HL-60/S4 treated with phorbol 12-myristate 13-acetate at 8.2 ng/mL for 4 days and 3 days (cell line): ENCODE data around the gene RASGRP3.

Source experiments
- in situ Hi-C: fragments of 300-500 bp; cut with MboI; formaldehyde crosslinking; loops from 2 replicates; pipeline ENCODE4 v1.15.0; 2022; ENCODE audit warnings: low sequenced_read_pairs

RASGRP3 gene

GRCh38 chr2:33521791-33522281 is 45.4 kb downstream of the RASGRP3 start:
- in situ Hi-C loops, result no loop called here

GRCh38 chr2:33522576-33522975 is 46.1 kb downstream of the RASGRP3 start:
- in situ Hi-C loops, result no loop called here

DNA sequence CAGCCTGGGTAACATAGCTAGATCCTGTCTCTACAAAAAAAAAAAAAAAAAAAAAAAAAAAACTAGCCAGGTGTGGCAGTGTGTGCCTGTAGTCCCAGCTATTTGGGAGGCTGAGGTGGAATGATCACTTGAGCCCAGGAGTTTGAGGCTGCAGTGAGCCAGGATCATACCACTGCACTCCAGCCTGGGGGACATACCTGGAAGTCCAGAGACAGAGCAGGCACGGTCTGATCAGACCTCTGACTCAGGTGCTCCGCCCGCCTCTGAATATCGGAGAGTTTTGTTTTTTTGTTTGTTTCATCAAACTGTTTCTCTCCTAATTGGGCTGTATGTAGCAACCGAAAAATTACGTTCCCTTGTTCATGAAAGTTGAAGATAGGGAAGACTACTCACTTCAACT is 49.2 kb downstream of the RASGRP3 start:
- in situ Hi-C loops, result no loop called here

GRCh38 chr2:33526132-33526531 is 49.7 kb downstream of the RASGRP3 start:
- in situ Hi-C loops, result no loop called here

DNA sequence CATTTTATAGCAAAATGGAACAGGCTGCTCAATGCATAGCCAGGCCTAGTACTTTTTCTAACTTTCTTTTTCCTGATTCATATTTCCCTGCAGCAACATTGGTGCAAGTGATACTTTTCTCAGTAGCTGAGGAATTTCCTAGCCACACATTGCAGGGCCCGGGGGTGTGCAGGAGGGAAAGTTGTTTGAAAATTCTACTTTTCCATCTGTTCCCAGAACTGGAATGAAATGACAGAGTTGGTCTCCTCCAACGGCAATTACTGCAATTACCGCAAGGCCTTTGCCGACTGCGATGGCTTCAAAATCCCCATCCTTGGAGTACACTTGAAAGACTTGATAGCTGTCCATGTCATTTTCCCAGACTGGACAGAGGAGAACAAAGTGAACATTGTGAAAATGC is 50.5 kb downstream of the RASGRP3 start:
- in situ Hi-C loops, result no loop called here

DNA sequence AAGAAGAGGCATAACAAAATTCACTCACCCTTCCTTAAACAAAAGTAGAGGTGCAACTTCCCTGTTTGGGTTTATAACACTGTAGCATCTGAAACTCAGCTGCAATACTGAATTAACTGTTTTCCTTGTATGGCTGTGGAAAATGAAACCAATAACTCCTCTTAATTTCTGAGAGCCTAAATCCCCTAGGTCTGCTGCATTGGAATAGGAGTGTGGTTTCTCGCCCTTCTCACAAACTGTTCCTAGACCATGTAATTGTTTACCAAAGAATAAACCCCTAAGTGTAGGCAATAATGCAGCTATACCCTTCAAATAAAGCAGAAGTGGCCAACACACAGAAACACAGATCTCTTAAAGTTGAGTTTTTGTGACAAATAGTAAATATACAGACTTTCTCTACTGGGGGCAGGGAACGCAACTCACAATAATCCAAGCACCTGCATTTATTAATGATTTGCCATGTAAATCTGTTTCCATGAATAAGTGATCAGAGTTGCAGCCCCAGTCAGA is 52.0 kb downstream of the RASGRP3 start:
- in situ Hi-C loops, result no loop called here

DNA sequence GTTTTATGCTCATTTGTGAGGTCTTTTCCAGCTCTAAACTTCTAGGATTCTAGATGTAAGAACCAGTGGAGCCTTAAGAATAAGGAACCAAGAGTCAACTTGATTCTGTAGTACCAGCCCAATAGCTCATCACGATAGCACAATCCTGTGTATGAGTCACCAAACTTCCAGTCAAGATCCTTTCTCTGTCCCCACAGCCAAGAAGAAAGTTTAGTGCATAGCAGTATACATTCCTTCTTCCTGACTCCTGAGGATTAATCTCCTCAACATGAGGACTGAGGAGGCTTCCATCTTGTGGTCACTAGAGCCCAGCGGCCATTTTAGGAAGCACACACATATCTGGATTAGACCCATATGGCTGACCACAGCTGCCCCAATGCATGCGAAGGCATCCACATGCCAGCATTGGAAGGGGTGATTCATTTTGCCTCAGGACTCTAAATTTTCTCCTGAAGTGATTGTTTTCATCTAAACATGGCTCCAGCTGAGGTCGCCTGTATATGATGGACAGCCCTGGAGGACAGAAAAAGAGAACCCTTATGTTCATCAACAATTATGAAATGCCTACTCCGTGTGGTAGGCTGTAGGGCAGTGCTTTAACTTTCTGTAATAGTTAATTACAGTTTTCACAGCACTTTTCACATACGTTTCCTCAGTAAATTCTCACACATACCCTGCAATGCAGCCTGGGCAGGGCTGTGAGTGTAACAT is 53.5 kb downstream of the RASGRP3 start:
- in situ Hi-C loops, result no loop called here

DNA sequence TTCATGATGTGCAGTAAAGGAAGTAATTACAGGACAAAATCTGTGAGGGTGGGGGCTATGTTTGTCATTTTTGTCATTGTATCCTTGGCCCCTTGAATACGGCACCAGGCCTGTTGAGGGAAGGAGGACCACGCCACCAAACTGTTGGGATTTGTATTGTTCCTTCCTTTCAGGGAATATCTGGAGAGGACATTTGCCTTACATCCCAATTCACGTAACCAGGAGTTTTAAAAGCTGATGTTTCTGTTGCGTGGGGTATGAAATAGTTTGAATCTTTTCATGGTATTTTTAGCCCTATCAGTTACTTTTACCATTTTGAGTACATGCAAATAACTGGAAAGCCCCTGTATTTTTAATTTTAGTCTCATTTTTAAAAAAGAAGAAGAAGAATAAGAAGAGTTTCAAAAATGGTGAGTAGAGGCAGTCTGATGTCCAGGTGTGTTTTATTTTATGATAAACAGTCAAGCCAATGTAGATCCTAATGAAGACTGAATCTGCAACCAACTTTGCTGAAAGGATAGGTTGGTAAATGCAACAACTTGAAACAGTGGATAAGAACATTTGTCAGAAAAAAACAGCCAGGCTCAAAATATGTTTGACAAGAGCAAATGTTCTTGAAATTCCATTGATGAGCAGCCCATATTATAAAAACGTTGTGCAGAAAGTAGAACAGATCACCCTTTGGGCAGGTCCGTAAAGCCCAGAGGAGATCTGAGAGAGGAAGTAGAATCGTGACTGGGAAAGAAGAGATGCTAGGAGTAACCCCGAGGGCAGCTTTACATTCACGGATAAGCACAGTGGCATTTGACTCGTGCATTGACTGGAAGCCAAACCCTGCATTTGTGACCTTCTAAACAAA is 54.5 kb downstream of the RASGRP3 start:
- in situ Hi-C loops, result no loop called here

GRCh38 chr2:33531549-33532059 is 55.2 kb downstream of the RASGRP3 start:
- in situ Hi-C loops, result no loop called here

DNA sequence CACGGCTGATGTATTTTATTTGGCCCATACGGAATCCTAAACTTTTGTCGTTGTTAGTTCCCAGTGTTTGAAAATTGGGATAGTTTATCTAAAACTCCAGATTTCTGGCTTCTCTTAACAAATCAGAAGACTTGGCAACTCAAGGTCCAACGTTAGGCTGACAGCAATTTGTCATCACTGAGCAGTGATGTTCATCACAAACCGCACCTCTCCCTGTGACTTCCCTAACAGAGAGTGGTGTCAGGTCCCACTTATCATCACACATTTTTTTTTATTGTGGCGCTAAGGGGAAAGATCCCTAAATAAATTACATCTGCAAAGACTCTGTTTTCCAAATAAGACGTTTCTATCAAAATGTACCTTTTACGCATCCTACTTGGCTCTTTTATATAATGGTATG is 55.7 kb downstream of the RASGRP3 start:
- in situ Hi-C loops, result no loop called here

DNA sequence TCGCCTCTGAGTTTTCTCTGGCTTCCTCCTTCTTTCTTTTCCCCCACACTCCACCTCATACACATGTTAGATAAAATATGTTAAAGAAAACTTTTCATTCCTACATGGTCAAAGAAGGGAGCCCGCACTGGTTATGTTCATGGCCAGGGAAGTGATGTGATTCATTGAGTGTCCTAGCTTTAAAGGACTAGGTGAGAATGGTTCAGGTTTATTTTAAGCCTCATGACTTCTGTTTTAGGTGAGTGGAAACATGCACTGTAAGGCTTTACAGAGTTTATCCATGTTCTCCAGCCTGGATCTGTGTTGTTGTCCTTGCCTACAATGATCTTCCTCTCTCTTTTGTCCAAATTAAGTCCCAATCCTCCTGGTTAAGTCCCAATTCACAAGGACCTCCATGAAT is 56.5 kb downstream of the RASGRP3 start:
- in situ Hi-C loops, result no loop called here

DNA sequence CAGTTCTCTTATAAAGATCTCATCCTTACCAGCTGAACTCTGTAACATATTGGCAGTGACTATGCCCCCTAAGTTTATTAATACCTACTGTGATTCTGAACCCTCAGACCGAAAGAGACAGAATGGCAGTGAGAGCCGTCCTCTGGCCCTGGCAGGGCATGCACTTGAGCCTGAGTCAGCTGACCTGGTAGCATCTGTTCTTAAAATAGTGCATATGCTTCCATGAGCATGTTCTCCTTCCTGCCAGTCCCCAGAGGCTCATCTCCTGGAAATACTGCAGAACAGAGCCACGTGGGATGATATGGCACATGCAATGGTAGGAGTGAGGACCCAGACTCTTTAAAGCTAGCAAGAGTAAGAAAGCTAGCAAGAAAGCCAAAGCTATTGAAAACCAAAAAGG is 59.0 kb downstream of the RASGRP3 start:
- in situ Hi-C loops, result no loop called here

GRCh38 chr2:33541243-33541642 is 64.8 kb downstream of the RASGRP3 start:
- in situ Hi-C loops, result no loop called here

- in situ Hi-C loops, result no loop called here
These were observed 73.8 kb downstream of the RASGRP3 start for GRCh38 chr2:33550206-33550605.

- in situ Hi-C loops, result no loop called here
These were observed 76.5 kb downstream of the RASGRP3 start for GRCh38 chr2:33552758-33553461.

DNA sequence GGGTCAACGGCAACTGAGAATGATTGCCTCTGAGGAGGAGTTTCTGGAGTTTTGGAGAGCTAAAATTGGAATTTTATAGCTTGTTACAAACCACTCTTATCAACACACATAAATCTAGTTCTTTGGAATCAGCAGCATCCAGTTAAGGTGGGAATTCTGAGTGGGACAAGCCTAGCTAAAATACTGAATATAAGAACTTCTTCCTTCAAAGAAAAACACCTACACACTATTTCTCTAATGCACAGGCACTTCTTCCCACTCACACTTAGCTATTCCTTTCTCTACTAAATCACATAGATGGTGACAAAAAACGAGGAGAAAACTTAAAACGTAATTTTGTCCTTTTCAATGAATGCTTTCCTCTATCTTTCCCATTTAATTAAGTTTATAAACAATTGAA is 79.2 kb downstream of the RASGRP3 start:
- in situ Hi-C loops, result no loop called here

DNA sequence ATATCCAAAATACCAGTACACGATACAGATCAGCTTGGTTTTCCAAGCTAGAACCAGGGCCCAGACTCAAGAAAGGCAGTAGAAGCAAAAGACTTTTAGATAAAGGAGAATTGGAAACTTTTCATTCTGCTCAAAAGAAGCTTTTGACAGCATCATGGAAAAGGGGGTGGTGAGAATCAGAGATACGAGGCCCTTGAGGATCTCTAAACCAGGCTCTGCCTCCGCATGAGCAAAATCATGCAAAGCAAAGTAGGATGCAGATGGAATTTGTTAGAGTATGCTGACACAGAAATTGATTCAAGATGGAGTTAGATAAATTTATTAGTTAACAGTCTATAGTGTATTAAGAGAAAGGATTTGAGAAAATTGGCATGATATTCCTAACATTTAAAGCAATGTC is 82.9 kb downstream of the RASGRP3 start:
- in situ Hi-C loops, result no loop called here

GRCh38 chr2:33560017-33560416 is 83.6 kb downstream of the RASGRP3 start:
- in situ Hi-C loops, result no loop called here

DNA sequence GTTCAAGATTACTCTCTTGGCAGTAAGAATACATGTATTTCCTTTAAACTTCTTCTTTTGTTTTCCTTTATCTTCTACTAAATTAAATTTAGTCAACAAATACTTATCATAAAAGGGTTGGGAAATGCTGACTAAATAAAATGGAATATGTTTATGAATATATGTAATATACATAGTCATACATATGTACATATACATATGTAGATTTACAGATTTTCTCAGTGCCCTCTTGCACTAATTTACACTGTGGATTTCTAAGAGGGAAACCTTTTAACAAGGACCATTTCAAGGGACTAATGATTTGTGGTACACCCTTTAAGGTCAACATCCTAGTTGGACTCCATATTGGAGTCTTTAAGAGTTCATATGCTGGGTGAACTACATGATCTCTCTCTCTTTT is 85.4 kb downstream of the RASGRP3 start:
- in situ Hi-C loops, result no loop called here

DNA sequence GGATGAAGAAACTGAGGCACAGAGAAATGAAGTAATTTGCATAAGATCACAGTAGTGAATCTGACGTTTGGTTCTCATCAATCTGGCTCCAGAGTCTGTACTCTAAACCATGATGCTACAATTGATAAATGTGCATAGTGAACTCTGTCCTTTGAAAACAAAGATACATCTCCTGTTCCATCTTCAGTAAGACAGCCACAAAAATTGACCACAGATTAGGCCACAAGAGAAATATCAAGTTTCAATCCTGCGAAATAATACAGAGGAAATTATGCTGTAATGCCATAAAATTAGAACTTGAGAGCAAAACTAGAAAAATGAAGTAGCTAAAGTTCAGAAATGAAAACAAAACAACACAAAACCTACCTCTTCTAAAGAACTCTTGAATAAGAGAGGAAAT is 94.2 kb downstream of the RASGRP3 start:
- in situ Hi-C loops, result no loop called here

GRCh38 chr2:33573657-33574056 is 97.2 kb downstream of the RASGRP3 start:
- in situ Hi-C loops, result no loop called here
